ENCODE results near the gene TOMM40.
"Not testable (repeated sequence)": the region's sequence is repeated elsewhere in the genome, so short reads cannot be mapped to it uniquely, and the experiment has no call there.

The TOMM40 gene

DNA sequence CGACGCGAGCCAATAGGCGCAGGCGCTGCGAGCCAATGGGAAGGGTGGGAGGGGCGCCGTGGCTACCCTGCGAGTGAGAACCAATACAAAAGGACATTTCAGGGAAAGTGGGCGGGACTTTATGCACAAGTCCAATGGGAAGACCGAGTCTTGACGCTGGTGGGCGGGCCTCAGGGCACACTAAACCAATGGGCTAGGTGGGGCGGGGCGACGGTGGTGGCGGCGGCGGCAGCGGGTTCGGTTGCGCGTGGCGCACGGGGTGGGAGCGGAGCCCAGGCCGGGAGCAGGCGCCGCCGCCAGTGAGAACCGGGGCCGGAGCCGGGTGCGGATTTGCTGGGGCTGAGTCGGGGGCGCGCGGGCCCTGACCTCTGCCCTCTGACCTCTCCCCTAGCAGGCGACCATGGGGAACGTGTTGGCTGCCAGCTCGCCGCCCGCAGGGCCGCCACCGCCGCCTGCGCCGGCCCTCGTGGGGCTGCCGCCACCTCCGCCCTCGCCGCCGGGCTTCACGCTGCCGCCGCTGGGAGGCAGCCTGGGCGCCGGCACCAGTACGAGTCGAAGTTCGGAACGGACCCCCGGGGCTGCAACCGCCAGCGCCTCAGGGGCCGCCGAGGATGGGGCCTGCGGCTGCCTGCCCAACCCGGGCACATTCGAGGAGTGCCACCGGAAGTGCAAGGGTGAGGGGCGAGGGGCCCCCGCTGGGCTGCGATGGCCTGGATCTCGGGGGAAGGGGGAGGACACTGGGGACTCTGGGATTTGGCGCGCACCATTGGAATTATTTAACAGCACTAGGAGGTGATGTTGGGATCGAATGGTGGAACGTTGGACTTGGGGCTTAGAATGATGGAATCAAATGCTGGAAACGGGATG, at the start of gene TOMM40:
Gene TOMM40 (plus strand): TSS at position 239 of the 867 bp plus-strand sequence. CDS start 162 bp downstream, at position 401.
- peak in 1 of 2 donors; percentile 100 for DNase-seq

DNA sequence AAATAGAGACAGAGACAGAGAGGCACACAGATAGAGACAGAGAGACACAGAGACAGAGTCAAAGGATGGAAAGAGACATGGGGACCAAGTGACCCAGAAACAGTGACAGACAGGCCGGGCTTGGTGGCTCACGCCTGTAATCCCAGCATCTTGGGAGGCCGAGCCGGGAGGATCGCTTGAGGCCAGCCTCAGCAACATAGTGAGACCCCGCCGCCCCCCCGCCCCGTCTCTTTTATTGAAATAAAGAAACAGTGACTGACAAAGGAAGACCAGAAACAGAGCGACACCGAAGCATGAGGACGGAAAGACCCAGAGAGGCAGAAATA, 45.8 kb upstream of the TOMM40 start:
- no peak for DNase-seq

DNA sequence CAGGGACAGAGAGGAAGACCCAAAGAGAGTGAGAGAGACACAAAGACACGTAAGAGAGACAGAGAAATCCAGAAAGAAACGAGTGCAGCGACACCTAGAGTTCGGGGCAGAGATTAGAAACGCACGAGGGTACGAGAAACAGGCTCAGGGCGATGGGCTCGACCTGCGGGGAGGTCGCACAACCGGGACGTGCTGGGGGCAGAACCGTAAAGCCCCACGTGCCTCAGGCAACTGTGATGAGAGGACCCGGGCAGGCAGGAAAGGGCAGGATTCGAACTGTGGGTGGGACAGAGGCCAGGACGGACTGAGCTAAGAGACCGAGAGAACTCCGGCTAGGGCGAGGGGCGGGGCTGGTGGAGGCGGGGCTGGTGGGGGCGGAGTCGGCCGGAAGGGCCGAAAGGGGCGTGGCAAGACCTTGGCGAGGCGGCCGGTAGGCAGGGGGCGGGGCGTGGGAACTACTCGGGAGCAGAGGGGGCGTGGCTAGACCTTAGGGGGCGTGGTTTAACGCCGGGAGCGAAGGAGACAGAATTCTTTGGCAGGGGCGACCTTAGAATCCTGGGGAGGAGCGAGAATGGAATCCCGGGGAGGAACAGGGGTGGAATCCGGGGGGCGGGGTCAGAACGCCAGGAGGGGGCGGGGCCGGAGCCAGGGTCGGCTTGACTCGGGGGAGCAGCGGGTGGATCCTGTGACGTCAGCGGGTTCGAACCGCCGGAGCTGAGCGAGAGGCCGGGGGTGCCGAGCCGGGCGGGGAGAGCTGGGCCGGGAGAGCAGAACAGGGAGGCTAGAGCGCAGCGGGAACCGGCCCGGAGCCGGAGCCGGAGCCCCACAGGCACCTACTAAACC, 45.2 kb upstream of the TOMM40 start, which contains the start of gene NECTIN2:
Gene NECTIN2 (plus strand): TSS at position 686 of the 843 bp plus-strand sequence. CDS start 229 bp downstream, outside the sequence.
- peak; percentile 76 to 86 for DNase-seq

DNA sequence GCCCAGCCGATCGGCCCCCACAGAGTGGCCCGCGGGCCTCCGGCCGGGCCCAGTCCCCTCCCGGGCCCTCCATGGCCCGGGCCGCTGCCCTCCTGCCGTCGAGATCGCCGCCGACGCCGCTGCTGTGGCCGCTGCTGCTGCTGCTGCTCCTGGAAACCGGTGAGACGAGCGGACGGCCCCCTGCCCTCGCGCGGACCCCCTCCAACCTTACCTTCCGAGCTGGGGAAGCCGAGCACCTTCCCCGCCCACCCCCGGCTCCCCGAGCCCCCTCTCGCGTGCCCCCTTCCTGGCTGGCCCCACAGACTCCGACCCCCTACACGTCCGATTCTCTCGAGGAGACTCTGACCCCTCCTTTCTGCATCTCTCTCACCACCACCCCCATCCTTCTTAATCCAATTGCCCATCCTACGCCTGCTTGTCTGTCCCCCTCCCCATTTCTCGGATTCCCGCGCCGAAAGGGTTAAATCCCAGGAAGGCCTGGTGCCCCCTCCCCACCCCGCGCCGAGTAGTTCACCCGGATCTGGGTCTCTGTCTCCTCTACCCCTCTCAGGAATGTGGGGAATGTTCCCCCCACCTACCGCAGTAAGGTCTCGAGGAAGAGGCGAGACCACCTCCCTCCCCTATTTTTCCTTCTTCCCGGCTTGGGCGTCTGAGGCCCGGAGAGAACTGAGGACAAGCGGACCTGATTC, 44.5 kb upstream of the TOMM40 start:
- no peak for DNase-seq

DNA sequence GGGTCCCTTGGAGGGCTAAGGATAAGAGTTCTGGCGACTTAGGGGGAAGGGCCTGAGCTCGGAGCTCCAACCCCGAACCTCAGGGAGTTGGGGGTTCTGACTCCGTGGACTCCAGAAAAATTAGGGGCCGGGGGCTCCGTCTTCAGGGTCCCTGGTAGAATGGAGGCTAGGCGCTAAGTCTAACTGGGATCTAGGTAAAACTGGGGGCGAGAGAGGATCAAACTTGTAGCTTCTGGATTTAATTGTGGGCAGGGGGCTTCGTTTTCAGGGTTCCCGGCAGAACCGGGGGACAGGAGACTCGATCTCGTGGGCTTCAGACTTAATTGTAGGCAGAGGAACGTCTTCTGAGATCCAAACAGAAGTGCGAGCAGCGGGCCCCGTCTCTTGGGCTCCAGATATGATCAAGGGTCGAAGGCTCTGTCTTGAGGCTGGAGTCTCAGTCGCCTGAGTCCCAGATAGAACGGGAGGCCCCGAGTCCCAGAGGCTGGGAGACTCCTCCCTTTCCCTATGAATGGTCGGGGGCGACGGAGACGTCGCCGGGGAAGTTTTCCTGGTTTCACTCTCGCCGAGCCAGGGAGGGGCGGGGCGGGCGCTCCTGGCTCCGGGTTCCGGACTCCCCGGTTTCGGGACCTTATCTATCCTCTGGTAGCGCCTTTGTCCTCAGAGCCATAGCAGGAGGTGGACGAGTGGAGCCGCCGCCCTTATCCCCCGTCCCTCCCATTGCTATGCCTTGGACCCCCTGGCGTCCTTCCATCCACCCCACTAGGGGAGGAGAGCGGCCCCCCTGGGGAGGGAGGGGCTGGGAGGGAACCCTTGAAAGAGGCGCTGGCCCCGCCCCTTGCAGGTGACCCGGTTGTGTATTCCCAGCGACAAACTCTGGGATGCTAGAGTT, 43.7 kb upstream of the TOMM40 start:
- DNase-seq = no peak

DNA sequence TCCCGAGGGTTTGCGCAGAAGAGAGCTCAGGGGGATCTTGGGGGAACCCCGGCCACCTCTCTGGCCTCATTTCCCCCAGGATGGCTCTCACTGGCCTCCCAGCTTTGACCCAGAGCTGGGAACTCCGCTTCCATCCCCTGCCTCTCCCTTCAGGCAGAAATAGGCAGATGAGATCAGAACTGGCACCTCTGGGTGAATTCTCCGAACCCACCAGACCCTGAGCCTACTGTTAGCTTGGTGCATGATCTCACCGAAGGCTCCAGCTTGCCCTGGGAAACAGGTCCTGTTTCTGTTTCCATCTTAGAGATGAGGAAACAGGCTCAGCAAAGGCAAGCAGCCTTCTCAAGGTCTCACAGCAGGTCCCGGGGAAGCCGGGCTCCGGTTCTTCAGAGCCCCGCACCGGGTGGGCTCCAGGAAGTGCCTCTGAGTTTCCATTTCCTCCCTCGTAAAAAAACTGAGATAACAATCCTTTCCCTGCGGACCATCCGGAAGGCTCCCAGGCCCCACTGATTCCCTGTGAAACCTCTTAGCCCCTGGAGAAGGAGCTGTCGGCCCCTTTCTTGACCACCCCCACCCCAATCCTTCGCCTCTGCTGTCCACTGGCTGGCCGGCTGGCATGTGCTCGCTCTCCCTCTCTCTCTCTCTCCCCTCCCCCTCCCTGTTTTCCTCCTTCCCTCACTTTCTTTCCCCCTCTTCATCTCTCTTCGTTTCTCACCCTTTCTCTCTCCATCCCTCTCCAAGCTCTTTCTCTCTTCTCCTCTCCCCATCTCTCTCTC, 42.8 kb upstream of the TOMM40 start:
- DNase-seq = no peak

DNA sequence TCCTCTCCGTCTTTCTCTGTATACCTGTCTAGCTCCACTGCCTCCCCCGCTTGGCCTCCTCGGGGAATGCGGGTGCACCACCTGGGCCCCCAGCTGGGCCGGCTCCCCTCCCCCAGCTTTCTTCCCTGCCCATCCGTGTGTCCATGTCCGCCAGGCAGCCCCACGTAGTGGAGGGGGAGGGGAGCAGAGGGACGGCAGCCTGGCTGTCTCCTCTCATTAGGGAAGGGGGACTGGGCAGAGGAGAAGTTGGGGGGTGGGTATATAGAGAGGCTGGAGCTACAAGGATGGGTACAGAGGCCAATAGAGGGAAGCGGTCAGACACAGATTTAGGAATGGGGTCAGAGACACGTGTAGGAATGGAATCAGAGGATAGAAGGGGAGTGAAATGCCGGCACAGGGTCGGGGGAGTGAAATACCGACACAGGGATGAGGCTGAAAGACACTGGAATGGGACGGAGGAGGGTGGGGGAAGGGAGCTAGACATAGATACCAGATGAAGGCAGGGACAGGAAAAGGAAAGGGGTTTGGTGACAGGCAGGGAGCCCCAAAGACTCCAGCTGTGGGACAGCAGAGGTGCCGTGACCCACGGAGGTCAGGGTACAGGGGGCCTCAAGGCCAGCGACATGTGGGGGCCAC, 42.1 kb upstream of the TOMM40 start:
- DNase-seq = no peak

DNA sequence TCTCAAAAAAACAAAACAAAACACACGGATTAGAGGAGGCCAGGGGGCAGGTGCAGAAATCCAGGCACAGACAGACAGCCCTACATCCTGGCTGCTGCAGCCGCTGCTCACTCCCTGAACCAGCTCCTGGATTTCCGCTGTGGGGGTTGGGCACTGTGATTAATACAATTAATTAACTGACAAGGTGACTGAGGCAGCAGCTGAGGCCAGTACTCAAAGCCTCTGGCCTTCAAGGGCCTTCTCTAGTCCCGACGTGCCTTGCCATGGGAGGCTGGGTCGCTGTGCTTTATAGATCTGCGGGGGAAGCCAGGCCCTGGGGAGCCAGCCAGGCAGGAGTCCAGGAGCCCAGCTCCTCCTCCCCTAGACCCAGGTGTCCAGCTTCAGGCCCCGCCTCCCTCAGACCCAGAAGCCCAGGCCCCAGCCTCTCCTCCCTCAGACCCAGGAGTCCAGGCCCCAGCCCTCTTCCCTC, 40.4 kb upstream of the TOMM40 start:
- no peak for DNase-seq

DNA sequence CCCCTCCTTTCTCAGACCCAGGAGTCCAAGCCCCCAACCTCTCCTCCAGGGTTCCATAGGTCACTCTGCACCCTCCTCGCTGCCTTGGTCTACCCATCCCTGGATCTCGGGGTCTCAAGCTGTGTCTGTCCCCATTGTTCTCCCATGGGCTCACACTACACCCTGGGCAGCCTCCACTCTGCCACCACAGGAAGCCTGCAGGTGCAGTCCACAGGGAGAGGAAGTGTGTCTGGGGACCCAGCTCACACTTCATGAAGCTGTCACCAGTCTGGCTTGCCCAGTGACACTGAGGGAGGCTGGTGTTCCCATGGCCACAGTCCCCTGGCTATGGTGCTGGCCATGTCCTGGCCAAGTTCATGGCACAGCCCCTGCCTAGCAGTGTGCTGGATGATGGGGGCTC, 39.6 kb upstream of the TOMM40 start:
- DNase-seq = no peak

DNA sequence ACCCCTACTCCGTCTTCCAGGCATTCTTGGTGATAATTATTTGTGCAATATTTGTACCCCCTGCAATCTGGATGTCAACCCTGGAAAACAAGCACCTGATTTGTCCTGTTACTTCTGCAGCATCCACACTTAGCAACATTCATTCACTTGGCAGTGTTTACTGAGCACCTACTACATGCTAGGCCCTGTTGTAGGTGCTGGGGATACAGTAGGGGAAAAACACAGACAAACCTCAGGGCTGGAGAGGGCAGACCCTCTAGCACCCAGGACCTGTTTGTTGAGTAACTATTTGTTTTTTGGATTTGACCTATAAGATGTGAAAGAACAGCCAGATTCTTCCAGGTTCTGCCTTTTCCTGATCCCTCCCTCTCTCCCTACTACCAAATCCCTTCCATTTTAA, 35.4 kb upstream of the TOMM40 start:
- no peak for DNase-seq

DNA sequence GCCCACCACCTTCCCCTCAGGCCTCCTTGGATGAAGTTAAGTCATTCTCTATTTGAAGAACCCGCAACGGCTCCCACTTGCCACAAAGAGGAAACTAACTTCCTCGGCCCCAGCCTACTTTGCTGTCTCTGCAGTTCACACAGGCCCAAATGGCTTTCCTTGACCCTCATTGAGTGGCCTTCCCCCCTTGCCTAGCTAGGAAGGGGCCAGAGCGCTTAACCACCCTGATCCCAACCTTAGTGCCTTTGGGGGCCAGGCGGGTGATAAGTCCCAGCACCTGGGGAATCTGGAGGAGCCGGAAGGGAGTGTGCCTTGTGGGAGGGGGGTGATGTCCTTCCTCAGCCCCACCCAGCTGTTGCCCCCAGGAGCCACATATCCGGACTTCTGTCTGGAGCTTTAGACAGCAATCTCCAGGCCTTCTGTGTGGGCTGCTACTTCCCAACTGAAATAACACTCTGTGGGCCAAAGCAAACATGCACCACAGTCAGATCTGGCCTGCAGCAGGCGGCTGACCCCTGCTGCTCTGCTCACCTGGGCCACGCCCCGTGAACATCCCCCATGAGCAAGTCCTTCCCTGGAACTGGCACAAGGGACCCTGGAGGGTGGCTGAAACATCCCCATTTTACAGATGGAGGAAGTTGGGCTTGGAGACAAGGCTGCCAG, 34.5 kb upstream of the TOMM40 start:
- no peak for DNase-seq

DNA sequence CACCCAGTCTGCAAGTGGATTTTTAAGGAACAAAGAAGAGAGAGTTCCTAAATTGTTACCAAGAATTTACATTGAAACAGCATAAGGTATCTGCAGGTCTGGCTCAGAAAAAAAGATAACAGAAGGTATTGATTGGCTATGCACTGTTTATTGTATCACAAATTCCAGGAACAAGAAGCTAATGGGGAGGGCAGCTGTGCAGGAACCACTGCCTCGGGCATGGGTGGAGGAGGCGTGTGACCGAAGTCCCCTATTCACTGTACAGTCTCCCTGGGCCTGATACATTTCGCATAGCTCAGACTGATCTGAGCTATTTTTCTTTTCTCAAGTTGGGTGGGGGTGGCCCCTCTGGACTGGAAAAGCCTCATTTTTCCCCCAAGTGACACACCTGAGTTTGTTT, 33.2 kb upstream of the TOMM40 start:
- DNase-seq = no peak

DNA sequence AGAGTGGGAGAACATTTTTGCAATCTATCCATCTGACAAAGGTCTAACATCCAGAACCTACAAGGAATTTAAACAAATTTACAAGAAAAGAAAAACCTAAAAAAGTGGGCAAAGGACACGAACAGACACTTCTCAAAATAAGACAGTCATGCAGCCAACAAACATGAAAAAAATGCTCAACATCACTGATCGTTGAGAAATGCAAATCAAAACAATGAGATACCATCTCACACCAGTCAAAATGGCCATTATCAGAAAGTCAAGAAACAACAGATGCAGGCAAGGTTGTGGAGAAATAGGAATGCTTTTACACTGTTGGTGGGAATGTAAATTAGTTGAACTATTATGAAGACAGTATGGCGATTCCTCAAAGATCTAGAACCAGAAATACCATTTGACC, 29.5 kb upstream of the TOMM40 start:
- not testable (repeated sequence) for DNase-seq

DNA sequence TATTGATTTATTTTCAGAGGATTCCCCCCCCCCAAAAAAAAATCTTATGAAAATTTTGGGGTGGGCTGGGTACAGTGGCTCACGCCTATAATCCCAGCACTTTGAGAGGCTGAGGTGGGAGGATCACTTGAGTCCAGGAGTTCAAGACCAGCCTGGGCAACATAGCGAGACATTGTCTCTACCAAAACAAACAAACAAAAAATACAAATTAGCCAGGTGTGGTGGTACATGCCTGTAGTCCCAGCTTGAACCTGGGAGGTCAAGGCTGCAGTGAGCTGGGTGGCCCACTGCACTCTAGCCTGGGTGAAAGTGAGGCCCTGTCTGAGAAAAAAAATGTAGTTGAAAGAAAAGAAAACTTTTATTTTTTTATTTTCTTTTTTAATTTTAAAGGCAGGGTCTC, 27.1 kb upstream of the TOMM40 start:
- no peak for DNase-seq

DNA sequence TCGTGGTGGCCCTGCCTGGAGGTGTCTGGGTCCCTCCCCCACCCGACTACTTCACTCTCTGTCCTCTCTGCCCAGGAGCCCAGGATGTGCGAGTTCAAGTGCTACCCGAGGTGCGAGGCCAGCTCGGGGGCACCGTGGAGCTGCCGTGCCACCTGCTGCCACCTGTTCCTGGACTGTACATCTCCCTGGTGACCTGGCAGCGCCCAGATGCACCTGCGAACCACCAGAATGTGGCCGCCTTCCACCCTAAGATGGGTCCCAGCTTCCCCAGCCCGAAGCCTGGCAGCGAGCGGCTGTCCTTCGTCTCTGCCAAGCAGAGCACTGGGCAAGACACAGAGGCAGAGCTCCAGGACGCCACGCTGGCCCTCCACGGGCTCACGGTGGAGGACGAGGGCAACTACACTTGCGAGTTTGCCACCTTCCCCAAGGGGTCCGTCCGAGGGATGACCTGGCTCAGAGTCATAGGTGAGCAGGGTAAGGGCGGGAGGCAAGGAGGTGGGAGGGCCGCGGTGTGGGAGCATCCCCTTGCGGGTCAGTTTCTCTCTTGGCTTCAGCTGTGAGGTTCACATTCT, 25.8 kb upstream of the TOMM40 start:
- DNase-seq = no peak

DNA sequence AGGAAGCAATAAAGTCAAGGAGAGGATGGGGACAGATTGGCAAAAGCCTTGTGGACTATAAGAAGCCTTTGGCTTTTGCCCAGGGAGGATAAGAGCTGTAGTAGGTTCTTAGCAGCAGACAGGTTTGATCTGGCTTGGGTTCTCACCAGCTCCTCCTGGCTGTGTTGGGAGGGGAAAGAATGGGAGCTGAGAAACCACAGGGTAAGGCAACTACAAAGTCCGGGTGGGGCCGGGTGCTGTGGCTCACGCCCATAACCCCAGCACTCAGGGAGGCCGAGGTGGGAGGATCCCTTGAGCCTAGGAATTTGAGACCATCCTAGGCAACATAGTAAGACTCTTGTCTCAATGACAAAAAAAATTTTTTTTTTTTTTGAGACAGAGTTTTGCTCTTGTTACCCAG, 24.4 kb upstream of the TOMM40 start:
- no peak for DNase-seq

DNA sequence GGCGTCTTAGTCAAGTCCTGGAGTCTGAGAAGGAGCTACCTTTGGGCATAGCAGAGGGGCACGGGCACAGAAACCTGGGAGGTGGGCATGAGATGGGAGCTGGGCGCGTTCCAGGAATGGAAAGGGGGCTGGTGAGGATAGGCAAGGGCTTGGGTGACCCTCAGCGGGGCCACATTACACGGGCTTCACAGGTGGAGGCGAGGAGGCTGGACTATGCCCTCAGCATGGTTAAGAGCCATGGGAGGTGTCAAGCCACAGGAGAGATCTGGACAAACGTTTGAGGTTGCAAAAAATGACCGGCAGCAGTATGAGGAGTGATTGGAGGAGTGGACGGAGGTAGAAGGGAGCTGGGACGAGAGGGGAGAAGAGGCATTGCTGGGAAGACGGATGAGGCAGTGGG, 23.5 kb upstream of the TOMM40 start:
- no peak for DNase-seq

DNA sequence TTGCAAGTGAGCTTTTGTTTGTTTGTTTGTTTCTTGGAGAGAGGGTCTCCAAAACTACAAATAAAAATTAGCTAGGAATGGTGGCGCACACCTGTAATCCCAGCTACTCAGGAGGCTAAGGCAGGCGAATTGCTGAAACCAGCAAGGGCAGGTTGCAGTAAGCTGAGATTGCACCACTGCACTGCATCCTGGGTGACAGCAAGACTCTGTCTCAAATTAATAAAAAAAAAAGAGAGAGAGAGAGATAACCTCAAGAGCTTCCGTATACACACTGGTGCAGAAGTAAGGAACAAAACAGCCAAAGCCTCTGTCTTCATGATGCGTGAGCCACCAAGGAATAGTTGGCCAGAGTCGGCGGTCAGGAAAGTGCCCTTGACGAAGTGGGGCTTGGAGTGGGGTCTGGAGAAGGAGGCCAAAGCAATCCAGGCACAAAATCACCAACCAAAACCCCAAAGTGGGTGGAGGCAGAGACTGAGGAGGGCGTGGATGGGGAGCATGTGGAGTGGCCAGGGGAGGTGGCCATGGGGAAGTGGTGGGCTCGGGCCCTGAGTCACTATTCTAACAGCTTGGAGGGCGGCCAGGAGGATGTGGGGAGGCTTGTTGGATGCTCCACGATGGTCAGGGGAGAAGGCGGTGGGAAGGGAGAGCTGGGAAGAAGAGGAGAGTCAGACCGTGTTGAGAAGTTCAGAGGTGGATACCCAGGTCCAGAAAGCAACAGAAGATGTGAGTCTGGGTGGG, 21.2 kb upstream of the TOMM40 start:
- DNase-seq = peak in 1 of 2 donors; percentile 13

DNA sequence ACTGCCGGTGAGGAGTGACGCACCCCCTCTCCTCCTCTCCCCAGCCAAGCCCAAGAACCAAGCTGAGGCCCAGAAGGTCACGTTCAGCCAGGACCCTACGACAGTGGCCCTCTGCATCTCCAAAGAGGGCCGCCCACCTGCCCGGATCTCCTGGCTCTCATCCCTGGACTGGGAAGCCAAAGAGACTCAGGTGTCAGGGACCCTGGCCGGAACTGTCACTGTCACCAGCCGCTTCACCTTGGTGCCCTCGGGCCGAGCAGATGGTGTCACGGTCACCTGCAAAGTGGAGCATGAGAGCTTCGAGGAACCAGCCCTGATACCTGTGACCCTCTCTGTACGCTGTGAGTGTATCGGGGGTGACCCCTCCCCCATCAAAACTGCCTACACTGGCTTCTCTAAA, 19.2 kb upstream of the TOMM40 start:
- DNase-seq = no peak

Data from CD4-positive, alpha-beta T cell treated with Interleukin-1 beta for 1 hour (primary cell).